GM21367 (cell line): ENCODE results near the gene ITPKC.

Experiments used
- ATAC-seq: cut with Tn5 transposase; IDR thresholded peaks from one replicate; pipeline ENCODE4 v1.9.1; 2021; ENCODE audit not compliant: unreplicated experiment

Gene ITPKC

GRCh38 chr19:40716482-40717324, at the start of gene ITPKC, which contains the start of gene COQ8B:
TSS of gene ITPKC (plus strand) at chr19:40717112. CDS start at chr19:40717136, 24 bp downstream.
TSS of gene COQ8B (minus strand) at chr19:40716886. CDS start at chr19:40714632, 2,254 bp downstream.
- peak; percentile 45 for ATAC-seq

DNA sequence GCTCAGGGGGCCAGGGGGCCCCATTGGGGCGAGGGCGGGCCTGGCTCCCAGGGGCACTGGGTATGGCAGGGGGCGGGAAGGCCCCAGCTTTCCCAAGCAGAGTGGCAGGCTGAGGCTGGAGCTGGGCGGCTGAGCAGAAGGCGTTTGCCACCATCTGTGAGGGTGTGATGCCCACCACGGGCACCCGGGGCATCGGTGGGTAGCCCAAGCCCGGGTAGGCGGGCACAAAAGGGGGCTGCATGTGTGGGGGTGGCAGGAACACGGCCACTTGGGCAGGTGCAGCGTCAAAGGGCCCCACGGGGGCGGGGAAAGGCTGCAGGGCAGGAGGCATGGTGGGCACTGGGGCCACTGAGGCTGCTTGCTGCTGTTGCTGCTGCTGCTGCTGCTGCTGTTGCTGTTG, 49.3 kb upstream of the ITPKC start:
- no peak for ATAC-seq

DNA sequence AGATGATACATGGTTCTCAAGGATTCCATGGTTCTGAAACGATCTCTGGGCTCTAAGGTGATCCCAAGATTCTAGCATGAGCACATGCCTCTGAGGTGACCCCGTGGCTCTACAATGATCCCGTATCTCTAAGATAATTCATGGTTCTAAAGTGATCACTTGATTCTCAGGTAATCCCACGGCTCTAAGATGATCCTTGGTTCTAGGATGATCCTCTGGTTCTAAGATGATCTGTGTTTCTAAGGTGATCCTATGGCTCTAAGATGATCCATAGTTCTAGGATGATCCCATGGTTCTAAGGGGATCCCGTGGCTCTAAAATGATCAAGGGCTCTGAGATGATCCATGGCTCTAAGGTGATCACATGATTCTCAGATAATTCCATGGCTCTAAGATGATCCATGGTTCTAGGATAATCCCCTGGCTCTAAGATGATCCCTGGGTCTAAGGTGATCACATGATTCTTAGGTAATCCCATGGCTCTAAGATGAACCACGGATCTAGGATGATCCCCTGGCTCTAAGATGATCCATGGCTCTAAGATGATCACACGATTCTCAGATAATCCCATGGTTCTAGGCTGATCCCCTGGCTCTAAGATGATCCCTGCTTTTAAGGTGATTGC, 47.8 kb upstream of the ITPKC start:
- ATAC-seq = no peak

DNA sequence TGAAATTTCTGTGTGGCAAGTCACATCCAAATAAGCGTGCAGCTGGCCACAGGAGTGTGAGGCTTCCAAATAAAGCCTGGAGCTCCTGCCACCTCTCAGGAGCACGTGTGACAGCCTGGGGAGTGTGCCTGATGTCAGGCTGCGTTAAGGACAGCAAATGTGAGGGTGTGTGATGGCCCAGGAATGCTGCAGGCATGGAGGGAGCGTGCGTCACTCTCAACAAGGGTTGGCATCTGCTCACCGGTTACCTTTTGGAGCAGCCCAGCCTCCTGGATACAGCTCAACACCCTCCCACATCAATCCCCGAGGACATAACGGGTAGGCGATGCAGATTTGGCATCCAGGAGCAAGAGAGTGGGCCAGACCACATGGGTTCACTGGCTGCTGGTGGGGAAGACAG, 45.5 kb upstream of the ITPKC start:
- ATAC-seq = no peak

DNA sequence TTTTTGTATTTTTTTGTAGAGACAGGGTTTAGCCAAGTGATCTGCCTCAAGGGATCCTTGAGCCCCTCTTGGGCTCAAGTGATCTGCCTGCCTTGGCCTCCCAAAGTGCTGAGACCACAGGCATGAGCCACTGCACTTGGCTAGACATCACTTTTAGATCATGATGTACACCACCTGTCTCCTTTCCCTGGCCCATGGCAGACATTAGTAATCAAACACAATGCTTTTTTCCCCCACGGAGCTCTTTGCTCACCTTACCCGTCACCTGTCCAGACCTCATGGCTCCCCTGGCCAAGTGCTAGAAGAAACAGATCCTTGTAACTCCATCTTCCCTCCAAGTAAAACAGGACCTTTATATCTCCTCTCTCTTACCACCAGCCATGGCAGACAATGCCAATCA, 44.9 kb upstream of the ITPKC start:
- ATAC-seq = no peak

DNA sequence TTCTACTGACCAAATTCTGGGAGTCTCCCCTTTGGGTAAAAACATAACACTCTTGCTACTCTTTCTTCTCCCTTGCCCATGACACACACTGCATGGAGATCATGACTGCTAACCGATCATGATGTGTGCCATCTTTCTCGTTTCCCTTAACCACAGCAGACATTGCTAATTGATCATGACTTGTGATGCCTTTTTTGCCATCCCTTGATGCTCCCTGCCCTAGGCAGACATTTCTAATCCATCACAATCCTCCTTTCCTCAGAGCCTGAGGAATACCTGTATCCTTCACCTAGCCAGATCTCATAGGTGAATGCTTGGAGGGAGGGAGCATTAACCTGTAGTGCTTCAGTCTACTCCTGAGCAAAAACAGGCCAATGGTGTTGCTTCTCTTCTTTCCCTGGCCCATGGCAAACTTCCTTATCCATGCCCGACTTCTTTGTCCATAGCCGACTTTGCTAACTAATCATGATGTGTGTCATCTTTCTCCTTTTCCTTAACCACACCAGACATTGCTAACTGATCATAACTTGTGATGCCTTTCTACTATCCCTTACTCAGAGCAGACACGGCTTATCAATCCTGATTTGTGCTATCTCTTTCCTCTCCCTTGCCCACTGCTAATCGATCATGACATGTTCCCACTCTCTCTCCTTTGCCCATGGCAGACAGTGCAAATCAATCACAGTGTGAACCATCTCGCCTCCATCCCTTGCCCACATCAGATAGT, 44.2 kb upstream of the ITPKC start:
- no peak for ATAC-seq

GRCh38 chr19:40673397-40673796, 43.5 kb upstream of the ITPKC start:
- no peak for ATAC-seq

GRCh38 chr19:40674291-40674690, 42.6 kb upstream of the ITPKC start:
- no peak for ATAC-seq

DNA sequence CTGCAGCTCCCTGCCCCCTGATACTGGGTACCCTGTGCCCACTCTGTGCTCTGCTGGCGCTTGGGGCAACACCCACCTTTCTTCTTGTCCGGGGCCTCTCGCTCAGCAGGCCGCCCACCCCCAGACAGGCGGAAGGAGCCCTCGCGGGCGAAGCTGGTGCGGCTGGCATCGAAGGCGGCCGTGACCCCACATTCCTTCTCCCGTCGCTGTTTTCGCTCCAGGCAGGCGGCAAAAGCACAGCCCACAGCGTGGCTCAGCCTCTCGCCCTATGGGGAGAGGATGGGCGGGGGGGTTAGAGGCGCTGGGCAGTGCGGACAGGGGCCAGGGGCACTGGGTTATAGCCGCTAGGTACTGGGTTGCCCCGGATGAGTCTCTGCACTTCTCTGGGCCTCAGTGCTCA, 39.8 kb upstream of the ITPKC start:
- no peak for ATAC-seq

DNA sequence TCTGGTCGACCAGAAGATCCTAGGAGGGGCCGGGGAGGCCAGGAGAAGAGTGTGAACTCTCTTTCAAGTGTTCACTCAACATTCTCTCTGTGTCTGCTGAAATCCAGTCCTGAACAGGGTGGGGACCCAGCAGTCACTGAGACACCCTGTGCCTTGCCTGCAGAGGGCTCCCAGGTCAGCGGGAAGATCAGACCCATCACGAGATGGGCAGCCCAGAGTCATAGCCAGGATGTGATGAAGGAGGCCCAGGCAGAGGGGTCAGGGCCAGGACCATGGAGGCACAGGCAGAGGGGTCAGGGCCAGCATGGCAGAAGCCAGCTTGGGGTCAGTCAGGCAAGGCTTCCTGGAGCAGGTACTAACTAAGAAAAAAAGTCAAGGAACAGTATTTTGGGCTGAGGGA, 35.9 kb upstream of the ITPKC start:
- ATAC-seq = no peak

- no peak for ATAC-seq
Measured at GRCh38 chr19:40682431-40682964, 34.4 kb upstream of the ITPKC start.

DNA sequence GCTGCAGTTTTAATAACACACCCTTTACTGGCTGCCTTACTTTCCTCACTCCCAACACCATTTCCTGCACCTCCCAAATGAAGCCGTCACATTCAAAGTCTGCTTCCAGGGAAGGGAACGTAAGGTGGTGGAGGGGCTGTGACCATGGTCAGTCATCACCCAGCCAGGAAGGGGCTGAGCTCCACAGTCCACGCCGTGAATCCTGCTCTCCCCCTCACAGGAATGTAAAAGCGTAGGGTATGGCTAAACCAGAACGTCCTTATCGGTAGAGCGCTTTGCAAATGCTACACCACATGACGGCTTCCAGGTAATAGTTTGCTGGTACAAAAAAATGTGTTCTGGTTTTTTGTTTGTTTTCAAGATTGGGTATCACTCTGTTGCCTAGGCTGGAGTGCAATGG, 33.5 kb upstream of the ITPKC start:
- no peak for ATAC-seq

DNA sequence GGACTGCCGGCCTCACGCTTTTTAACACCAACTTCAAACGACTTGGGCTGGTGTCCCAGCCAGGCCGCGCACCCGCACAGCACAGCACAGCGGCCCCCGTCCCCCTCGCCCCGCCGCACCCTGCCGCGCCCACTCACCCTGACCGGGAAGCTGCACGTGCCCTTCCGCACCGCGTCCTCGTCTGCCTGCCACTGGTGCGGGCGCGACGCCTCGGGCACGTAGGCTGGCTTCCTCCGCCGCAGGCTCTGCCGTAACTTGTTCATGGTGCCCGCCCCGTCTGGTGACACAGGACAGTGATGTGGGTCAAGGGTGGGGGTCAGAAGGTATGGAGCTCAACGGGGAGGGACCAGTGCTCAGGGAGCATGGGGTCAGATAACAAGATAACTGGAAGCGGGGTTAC, 32.6 kb upstream of the ITPKC start:
- ATAC-seq = no peak

DNA sequence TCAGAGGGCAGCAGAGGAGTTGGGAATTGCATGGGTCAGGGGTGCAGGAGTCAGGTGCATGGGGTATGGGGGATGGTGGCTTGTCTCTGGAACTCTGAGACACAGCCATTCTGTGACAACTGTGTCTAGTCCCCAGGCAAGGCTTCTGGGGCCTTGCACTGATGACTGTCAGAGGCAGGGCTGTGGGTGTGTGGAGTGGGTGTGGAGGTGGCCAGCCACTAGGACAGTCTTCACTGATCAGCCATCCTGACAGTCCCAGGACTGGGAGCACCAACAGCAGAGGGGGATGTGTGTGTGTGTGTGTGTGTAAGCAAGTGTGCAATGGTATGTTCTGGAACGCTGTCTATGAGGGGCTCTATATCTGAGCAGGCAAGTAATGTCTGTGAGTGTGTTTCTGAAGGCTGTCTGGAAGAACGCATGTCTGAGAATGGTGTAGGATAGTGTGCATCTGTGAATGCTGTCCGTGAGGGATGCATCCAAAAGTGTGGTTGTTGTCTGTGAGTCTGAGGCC, 31.8 kb upstream of the ITPKC start:
- ATAC-seq = no peak

DNA sequence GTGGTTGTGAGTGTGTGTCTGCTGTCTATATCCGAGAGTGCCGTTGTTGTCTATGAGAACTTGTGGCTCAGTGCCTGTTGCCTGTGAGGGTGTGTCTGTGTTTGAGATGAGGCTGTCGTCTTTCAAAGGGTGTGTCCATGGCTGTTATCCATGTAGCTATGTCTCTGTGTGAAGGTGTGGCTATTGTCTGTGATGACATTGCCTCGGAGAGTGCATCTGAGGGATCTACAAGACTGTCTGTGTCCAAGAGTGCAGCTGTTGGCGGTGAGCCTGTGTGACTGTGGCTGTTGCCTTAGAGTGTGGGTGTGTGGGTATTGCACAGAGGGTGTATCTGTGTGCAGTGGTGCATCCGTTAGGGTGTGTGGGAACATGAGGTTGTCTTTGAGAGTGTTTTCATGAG, 31.3 kb upstream of the ITPKC start:
- no peak for ATAC-seq

GRCh38 chr19:40686882-40687524, 29.9 kb upstream of the ITPKC start:
- ATAC-seq = no peak

DNA sequence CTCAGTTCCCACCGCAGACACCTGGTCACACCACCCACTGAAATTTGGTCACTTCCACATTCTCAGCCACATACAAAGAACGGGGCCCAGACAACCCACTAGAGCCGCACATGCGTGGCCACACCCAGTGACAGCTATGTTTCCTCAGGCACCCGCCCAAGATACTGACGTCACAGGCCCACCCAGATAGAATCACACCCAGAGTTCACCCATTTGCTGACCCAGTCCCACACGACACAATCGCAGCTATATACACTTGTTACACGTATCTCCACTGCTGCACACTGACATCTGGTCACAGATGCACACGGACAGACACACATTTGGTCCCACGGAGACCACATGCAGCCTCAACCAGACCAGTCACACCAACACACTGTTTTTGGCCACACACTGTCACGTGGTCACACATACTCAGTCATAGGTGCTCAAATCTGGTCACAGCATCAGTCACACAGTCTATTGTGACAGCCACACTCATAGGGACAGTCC, 29.3 kb upstream of the ITPKC start:
- no peak for ATAC-seq

DNA sequence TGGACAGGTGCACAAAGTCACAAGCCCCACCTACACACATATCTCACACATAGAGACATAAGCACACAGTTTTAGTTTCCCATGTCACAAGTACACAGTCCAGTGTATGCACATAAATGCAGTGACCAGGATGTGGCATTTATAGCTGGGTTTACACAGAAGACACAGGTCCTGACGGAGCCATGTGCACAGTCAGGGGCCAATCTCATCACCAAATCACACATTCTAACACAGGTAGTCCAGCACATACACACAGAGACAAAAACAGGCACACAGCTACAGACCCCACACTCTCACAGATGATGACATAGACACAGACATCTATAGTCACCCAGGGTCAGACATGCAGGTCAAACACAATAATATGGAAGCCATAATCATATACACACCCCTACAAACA, 28.6 kb upstream of the ITPKC start:
- ATAC-seq = no peak

DNA sequence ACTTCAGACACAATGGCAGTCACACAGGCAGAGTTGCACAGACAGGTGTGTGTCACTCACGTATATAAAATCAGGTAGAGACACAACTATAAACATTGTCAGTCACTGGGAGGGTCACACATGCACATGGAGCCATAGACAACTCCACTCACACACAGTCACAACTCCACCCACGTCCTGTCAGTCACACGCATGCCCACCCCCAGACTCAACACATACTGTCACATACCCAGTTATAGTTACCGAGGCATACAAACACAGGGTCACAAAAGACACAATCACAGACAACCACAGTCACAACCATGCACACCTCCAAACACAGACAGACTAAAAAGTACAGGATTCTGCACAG, 27.9 kb upstream of the ITPKC start:
- ATAC-seq = no peak

DNA sequence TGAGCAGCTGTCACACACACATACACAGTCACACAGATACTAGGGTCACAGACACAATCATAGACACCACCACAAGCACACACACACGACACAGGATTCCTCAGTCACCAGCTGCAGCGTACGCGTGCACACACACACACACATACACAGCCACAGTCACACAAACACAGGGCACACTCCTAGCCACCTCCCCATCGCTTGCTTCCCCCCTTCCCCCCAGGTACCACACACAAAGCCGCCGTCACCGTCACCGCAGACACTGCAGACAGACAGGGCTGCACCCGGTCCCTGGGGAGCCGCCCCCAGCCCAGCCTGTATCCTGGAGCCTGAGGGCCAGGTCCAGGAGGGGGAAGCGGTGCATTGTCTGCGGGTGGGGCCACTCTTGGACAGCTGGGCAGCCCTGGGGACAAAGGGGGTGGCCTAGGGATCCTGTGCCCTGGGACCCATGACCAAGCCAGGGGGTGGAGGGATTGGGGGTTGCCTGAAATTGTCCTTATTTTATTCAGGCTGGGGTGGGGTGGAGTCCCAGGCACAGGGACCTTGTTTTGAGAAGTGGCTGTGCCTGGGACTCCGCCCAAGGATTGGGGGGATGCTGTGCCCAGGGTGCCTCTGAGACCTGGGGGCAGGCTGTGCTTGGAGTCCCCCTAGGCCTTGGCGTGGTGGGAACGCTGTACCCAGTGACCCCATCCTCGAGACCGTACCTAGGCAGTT, 27.4 kb upstream of the ITPKC start:
- ATAC-seq = no peak
